HepG2 (cell line): Measurements from ENCODE around the gene ELL3. TPM values are rescaled to one million over a fixed set of nuclear protein-coding genes. Genes with fewer than 3 reads are reported as not detected.

ENCODE experiments used
- ATAC-seq: fragments of 200-7000 bp; cut with Tn5 transposase; 3 replicates; pipeline ENCODE4 v1.9.1; 2020; ENCODE audit warnings: mild to moderate bottlenecking, moderate library complexity
- BruUV-seq: library from RNA; stranded (reverse); fragments of 400-500 nt; replicated peaks from 2 replicates; lab custom pipeline; 2021; lab: Mats Ljungman, UMichigan
- CTCF ChIA-PET: fragments of 300-600 bp; formaldehyde crosslinking; extraction: SDS; loops from one replicate; lab custom pipeline; 2021; ENCODE audit warnings: low total read pairs, inconsistent platforms, low intra/inter-chr PET ratio; lab: Yijun Ruan, JAX
- POLR2A ChIA-PET: fragments of 350-600 bp; sonication (Branson Sonifier 250); formaldehyde crosslinking; loops from one replicate; lab custom pipeline; 2020; ENCODE audit warnings: antibody characterized with exemption, inconsistent platforms; lab: Yijun Ruan, JAX
- DNase-seq: peaks from one replicate; pipeline ENCODE4 v3.0.0-alpha.2; 2015; ENCODE audit warnings: low spot score
- FAIRE-seq: peaks from 3 replicates; lab custom pipeline; 2011; peaks lifted over from hg19 to GRCh38; lab: Jason Lieb, UNC
- H2AFZ ChIP-seq: one replicate; pipeline ENCODE4 v1.6.1; 2011; ENCODE audit warnings: low read length, inconsistent platforms
- H3K27ac ChIP-seq: fragments of 300-600 bp; 3 replicates; pipeline ENCODE4 v1.8.0; 2011; ENCODE audit warnings: mixed run types, mild to moderate bottlenecking, mixed read lengths, low read length, inconsistent platforms; ENCODE audit not compliant: insufficient read depth; ENCODE audit errors: extremely low read length
- H3K27me3 ChIP-seq, 2 experiments: fragments of 200-600 bp in 1 of 2; 2 replicates in 1 of 2; 3 replicates in 1 of 2; pipeline versions ENCODE4 v1.6.0 to v1.8.0; 2011; ENCODE audit warnings: low read length in 2 of 2, mild to moderate bottlenecking in 2 of 2, moderate library complexity in 2 of 2, inconsistent platforms in 1 of 2; ENCODE audit not compliant: insufficient read depth in 2 of 2, control insufficient read depth in 1 of 2
- H3K36me3 ChIP-seq, 2 experiments: fragments of 200-600 bp in 1 of 2; replicated peaks in 1 of 2; 2 replicates in 1 of 2; 3 replicates in 1 of 2; pipeline versions ENCODE4 v1.5.1 to v1.8.0; 2011; ENCODE audit warnings: low read length in 2 of 2, inconsistent platforms in 1 of 2; ENCODE audit not compliant: insufficient read depth in 2 of 2, control insufficient read depth in 1 of 2
- H3K4me1 ChIP-seq: 2 replicates; pipeline ENCODE4 v1.5.1; 2012; ENCODE audit warnings: low read length, inconsistent platforms; ENCODE audit not compliant: insufficient read depth
- H3K4me2 ChIP-seq: 2 replicates; pipeline ENCODE4 v1.6.0; 2011; ENCODE audit warnings: low read depth, low read length, inconsistent platforms
- H3K4me3 ChIP-seq, 3 experiments: fragments of 200-600 bp in 1 of 3; sonication (generic), shearing (Covaris generic) in 1 of 3; replicated peaks in 1 of 3; 2 replicates each; pipeline ENCODE4 v1.5.1; 2011 to 2016; ENCODE audit warnings: low read length in 3 of 3, inconsistent platforms in 2 of 3, low read depth in 2 of 3, mild to moderate bottlenecking in 2 of 3, control low read depth in 1 of 3, mixed read lengths in 1 of 3; ENCODE audit not compliant: insufficient read depth in 1 of 3
- H3K79me2 ChIP-seq: one replicate; pipeline ENCODE4 v1.6.1; 2011; ENCODE audit warnings: low read length, inconsistent platforms; ENCODE audit not compliant: insufficient read depth
- H3K9ac ChIP-seq: 2 replicates; pipeline ENCODE4 v1.6.0; 2011; ENCODE audit warnings: mild to moderate bottlenecking, low read depth, low read length, inconsistent platforms; ENCODE audit not compliant: insufficient read depth
- H3K9me3 ChIP-seq: 2 replicates; pipeline ENCODE4 v1.5.1; 2012; ENCODE audit warnings: mild to moderate bottlenecking, low read length
- H4K20me1 ChIP-seq: 2 replicates; pipeline ENCODE4 v1.6.0; 2011; ENCODE audit warnings: inconsistent platforms, mild to moderate bottlenecking, low read length, moderate library complexity; ENCODE audit not compliant: insufficient read depth
- AKNA ChIP-seq: sonication (generic); formaldehyde crosslinking; IDR thresholded peaks from 2 replicates; pipeline ENCODE4 v1.4.0; 2020; ENCODE audit warnings: missing genetic modification reagents, borderline replicate concordance
- RBFOX2 ChIP-seq: fragments of 200-400 bp; formaldehyde crosslinking; IDR thresholded peaks from 2 replicates; pipeline ENCODE4 v1.6.1; 2017; ENCODE audit warnings: low read depth, mild to moderate bottlenecking, low read length
- RCOR2 ChIP-seq: IDR thresholded peaks from 2 replicates; pipeline ENCODE4 v1.6.1; 2016; ENCODE audit warnings: missing biosample characterization, missing genetic modification reagents
- SNRNP70 ChIP-seq: fragments of 200-400 bp; formaldehyde crosslinking; IDR thresholded peaks from 2 replicates; pipeline ENCODE4 v1.6.1; 2017; ENCODE audit warnings: mild to moderate bottlenecking, low read depth, low read length, moderate library complexity
- ZBTB38 ChIP-seq: sonication (generic); formaldehyde crosslinking; IDR thresholded peaks from 2 replicates; pipeline ENCODE4 v1.5.1; 2020; ENCODE audit warnings: mild to moderate bottlenecking, missing genetic modification reagents
- ZNF230 ChIP-seq: sonication (generic); formaldehyde crosslinking; IDR thresholded peaks from 2 replicates; pipeline ENCODE4 v1.4.0; 2020; ENCODE audit warnings: mild to moderate bottlenecking, missing genetic modification reagents
- ZNF652 ChIP-seq: IDR thresholded peaks from 2 replicates; pipeline ENCODE4 v1.6.1; 2016; ENCODE audit warnings: low read depth, borderline replicate concordance
- ZNF850 ChIP-seq: sonication (generic); formaldehyde crosslinking; conservative IDR thresholded peaks from 2 replicates; pipeline ENCODE4 v1.9.0; 2021; ENCODE audit warnings: mild to moderate bottlenecking, missing genetic modification reagents
- WGBS: methylation state at CpG from one replicate; pipeline ENCODE4 v1.1.6; 2017; ENCODE audit warnings: low lambda C conversion rate; 5-methylcytosine and 5-hydroxymethylcytosine counted together
- in situ Hi-C: cut with HindIII; loops from 2 replicates; pipeline ENCODE4 v1.10.0; 2017; ENCODE audit warnings: low pct_unique_long_range_greater_than_20kb; ENCODE audit not compliant: extremely low pct_ligation_motif_present
- intact Hi-C: fragments of 100-400 bp; cut with micrococcal nuclease; formaldehyde crosslinking; loops from one replicate; pipeline ENCODE4 v1.10.0; 2022; ENCODE audit not compliant: unreplicated experiment
- polyA plus RNA-seq, 8 experiments: library from polyadenylated mRNA; depleted of rRNA in 3 of 8; stranded (reverse) in 7 of 8; unstranded in 1 of 8; fragments of >200 nt; fragmentation: Illumina TruSeq in 4 of 8; extraction: Trizol in 4 of 8; gene quantifications; 2 replicates each; pipeline versions ENCODE4 v1.2.1 to v1.2.3, GENCODE V29; 2011 to 2016; ENCODE audit warnings: low read depth in 4 of 8, missing spikeins in 1 of 8, mixed read lengths in 1 of 8; ENCODE audit not compliant: insufficient read depth in 1 of 8
- total RNA-seq, 5 experiments: library from RNA; depleted of rRNA; stranded (reverse); fragments of >200 nt; fragmentation: Illumina TruSeq; extraction: Trizol; gene quantifications; 2 replicates each; pipeline ENCODE4 v1.2.3, GENCODE V29; 2016; ENCODE audit warnings: low read depth in 1 of 5
- TF ChIP-seq, protein P1 (sequence below): sonication (generic); formaldehyde crosslinking; IDR thresholded peaks from 2 replicates; pipeline ENCODE4 v1.5.0; 2020; ENCODE audit warnings: missing genetic modification reagents

ELL3 gene
- total and polyA plus RNA-seq, 2 of the 13 experiments (the other 11 are each of a cell fraction or from before 2014, with no cell fraction given) = 6.1 to 8.8 TPM

DNA sequence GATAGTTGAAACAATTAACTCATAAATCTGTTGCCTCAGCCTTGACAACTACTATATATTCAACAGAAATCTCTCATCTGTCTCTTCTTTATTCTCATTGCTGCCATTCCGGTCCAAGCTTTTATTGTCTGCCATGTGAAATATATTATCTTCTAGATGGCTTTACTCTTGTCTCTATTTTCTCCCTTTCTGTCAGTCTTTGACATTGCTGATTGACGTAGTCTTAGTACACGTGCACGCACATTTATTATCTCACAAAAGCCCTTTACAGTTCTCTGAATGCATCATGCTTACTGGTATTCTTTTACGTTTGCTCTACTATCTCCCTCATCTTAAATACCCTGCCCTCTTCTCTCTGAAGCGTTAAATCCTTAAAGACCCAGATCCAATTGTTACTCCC lies 24.9 kb downstream of the ELL3 start:
- CTCF ChIA-PET = no interaction called here
- in situ Hi-C loops = loop anchor here (25.0 kb wide), 1 partner anchor 315 kb away; no protein-coding TSS in a partner anchor
- 94% methylated on average over 6 of the region's 6 CpGs for WGBS
- H3K4me2 ChIP-seq = no peak overlapping the region
- H3K27ac ChIP-seq = no peak overlapping the region
- H3K9ac ChIP-seq = no peak overlapping the region
- 0 out of 2 replicates have a peak, but pooled peaks have one; percentile 35 for TF ChIP-seq RBFOX2
- TF ChIP-seq, protein P1, sequence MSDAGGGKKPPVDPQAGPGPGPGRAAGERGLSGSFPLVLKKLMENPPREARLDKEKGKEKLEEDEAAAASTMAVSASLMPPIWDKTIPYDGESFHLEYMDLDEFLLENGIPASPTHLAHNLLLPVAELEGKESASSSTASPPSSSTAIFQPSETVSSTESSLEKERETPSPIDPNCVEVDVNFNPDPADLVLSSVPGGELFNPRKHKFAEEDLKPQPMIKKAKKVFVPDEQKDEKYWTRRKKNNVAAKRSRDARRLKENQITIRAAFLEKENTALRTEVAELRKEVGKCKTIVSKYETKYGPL = no peak
- H3K4me3 ChIP-seq = no peak overlapping the region
- H3K9me3 ChIP-seq = no peaks in the 10 kb centered on the region
- peaks cover 47% of the 10 kb centered on the region for H3K4me1 ChIP-seq
- no peak for DNase-seq
- H3K36me3 ChIP-seq = peaks cover 5 to 55% of the 10 kb centered on the region in 2 experiments; a peak in 4 of 5 replicates
- no peaks in the 10 kb centered on the region; a peak in 1 of 5 replicates for H3K27me3 ChIP-seq
- peaks cover 73% of the 10 kb centered on the region for H3K79me2 ChIP-seq
- POLR2A ChIA-PET = no interaction called here
- ATAC-seq = no peak
- FAIRE-seq = no peak
- H4K20me1 ChIP-seq = peaks cover 45% of the 10 kb centered on the region
- intact Hi-C loops = no loop called here
- H2AFZ ChIP-seq = no peak overlapping the region
- BruUV-seq = no TSS peak

- DNase-seq = no peak
- H4K20me1 ChIP-seq = peaks cover 45% of the 10 kb centered on the region
- no peak overlapping the region for H3K27ac ChIP-seq
- no peak for FAIRE-seq
- ChIA-PET POLR2A (no interaction called here), CTCF (no interaction called here)
- peaks cover 47% of the 10 kb centered on the region for H3K4me1 ChIP-seq
- peak overlapping the region; percentile 53 for H3K4me2 ChIP-seq
- H3K9ac ChIP-seq = no peak overlapping the region
- H2AFZ ChIP-seq = no peak overlapping the region
- no peaks in the 10 kb centered on the region; a peak in 1 of 5 replicates for H3K27me3 ChIP-seq
- H3K4me3 ChIP-seq = peak overlapping the region in 1 of 3 experiments; percentile 4; a peak in 1 of 6 replicates
- 88% methylated on average over 12 of the region's 12 CpGs for WGBS
- intact Hi-C loops (no loop called here), in situ Hi-C loops (loop anchor here (25.0 kb wide), 1 partner anchor 313 kb away; no protein-coding TSS in a partner anchor)
- peaks cover 5 to 36% of the 10 kb centered on the region in 2 experiments; a peak in 4 of 5 replicates for H3K36me3 ChIP-seq
- TF ChIP-seq RCOR2 (CRISPR knock-in tag) (no peak), ZNF230 (CRISPR knock-in tag) (no peak), AKNA (CRISPR knock-in tag) (no peak), ZNF652 (CRISPR knock-in tag) (no peak), ZNF850 (CRISPR knock-in tag) (no peak), SNRNP70 (no peak), ZBTB38 (CRISPR knock-in tag) (0 out of 2 replicates have a peak, but pooled peaks have one; percentile 14)
- ATAC-seq = no peak
- no peaks in the 10 kb centered on the region for H3K9me3 ChIP-seq
- H3K79me2 ChIP-seq = peaks cover 76% of the 10 kb centered on the region
- no TSS peak for BruUV-seq
Observed at GRCh38 chr15:43749690-43750345, 26.9 kb downstream of the ELL3 start.
